Rectal smooth muscle tissue (tissue), 1 donor: ENCODE data around the gene HTR1E.
"Not testable (repeated sequence)": the region's sequence is repeated elsewhere in the genome, so short reads cannot be mapped to it uniquely, and the experiment has no call there.

ENCODE experiments used
- H3K27ac ChIP-seq: one replicate; pipeline ENCODE4 v1.7.0; 2013; ENCODE audit warnings: low read depth, low read length, inconsistent platforms
- H3K27me3 ChIP-seq: one replicate; pipeline ENCODE4 v1.7.0; 2013; ENCODE audit warnings: low read length; ENCODE audit not compliant: control insufficient read depth, insufficient read depth
- H3K36me3 ChIP-seq: one replicate; pipeline ENCODE4 v1.7.0; 2013; ENCODE audit warnings: low read length; ENCODE audit not compliant: control insufficient read depth, insufficient read depth
- H3K4me1 ChIP-seq: one replicate; pipeline ENCODE4 v1.7.0; 2013; ENCODE audit warnings: low read length; ENCODE audit not compliant: control insufficient read depth, insufficient read depth
- H3K4me3 ChIP-seq: one replicate; pipeline ENCODE4 v1.7.0; 2013; ENCODE audit warnings: low read length
- H3K9ac ChIP-seq: one replicate; pipeline ENCODE4 v1.7.0; 2013; ENCODE audit warnings: low read length

HTR1E gene

GRCh38 chr6:87006541-87006940, 69.2 kb downstream of the HTR1E start:
- not testable (repeated sequence) for H3K27ac ChIP-seq, H3K4me3 ChIP-seq, H3K27me3 ChIP-seq, H3K4me1 ChIP-seq, H3K9ac ChIP-seq, H3K36me3 ChIP-seq

GRCh38 chr6:87009581-87009980, 72.3 kb downstream of the HTR1E start:
- H3K36me3 ChIP-seq, H3K27me3 ChIP-seq, H3K9ac ChIP-seq, H3K4me3 ChIP-seq, H3K27ac ChIP-seq, H3K4me1 ChIP-seq: not testable (repeated sequence)

- no peak overlapping the region for H3K4me3 ChIP-seq
- no peaks in the 10 kb centered on the region for H3K4me1 ChIP-seq
- no peak overlapping the region for H3K27ac ChIP-seq
- H3K36me3 ChIP-seq: no peaks in the 10 kb centered on the region
- H3K27me3 ChIP-seq: no peaks in the 10 kb centered on the region
- H3K9ac ChIP-seq: no peak overlapping the region
These were observed 74.7 kb downstream of the HTR1E start for GRCh38 chr6:87012035-87012434.

GRCh38 chr6:87012743-87013142, 75.4 kb downstream of the HTR1E start:
- Histone ChIP-seq H3K36me3 (no peaks in the 10 kb centered on the region), H3K4me3 (no peak overlapping the region), H3K27ac (no peak overlapping the region), H3K4me1 (no peaks in the 10 kb centered on the region), H3K9ac (no peak overlapping the region), H3K27me3 (no peaks in the 10 kb centered on the region)

GRCh38 chr6:87016772-87017171, 79.4 kb downstream of the HTR1E start:
- Histone ChIP-seq H3K4me3 (no peak overlapping the region), H3K9ac (no peak overlapping the region), H3K36me3 (no peaks in the 10 kb centered on the region), H3K27ac (no peak overlapping the region), H3K4me1 (no peaks in the 10 kb centered on the region), H3K27me3 (no peaks in the 10 kb centered on the region)

GRCh38 chr6:87027021-87027420, 89.7 kb downstream of the HTR1E start:
- Histone ChIP-seq H3K9ac (no peak overlapping the region), H3K4me3 (no peak overlapping the region), H3K27me3 (no peaks in the 10 kb centered on the region), H3K4me1 (no peaks in the 10 kb centered on the region), H3K36me3 (no peaks in the 10 kb centered on the region), H3K27ac (no peak overlapping the region)

- Histone ChIP-seq H3K4me1 (no peaks in the 10 kb centered on the region), H3K4me3 (no peak overlapping the region), H3K36me3 (no peaks in the 10 kb centered on the region)
These were observed 92.5 kb downstream of the HTR1E start for GRCh38 chr6:87029711-87030314.

GRCh38 chr6:87040729-87041128, 103.4 kb downstream of the HTR1E start:
- H3K27ac ChIP-seq: no peak overlapping the region
- H3K4me1 ChIP-seq: no peaks in the 10 kb centered on the region
- peaks cover 2% of the 10 kb centered on the region for H3K27me3 ChIP-seq
- H3K4me3 ChIP-seq: no peak overlapping the region
- no peaks in the 10 kb centered on the region for H3K36me3 ChIP-seq
- no peak overlapping the region for H3K9ac ChIP-seq

More at GRCh38 chr6:87029711-87030314, 92.5 kb downstream of the HTR1E start:
- no peak overlapping the region for H3K9ac ChIP-seq
- H3K27me3 ChIP-seq: no peaks in the 10 kb centered on the region
- no peak overlapping the region for H3K27ac ChIP-seq

- no peak overlapping the region for H3K4me3 ChIP-seq
- H3K36me3 ChIP-seq: no peaks in the 10 kb centered on the region
- peaks cover 2% of the 10 kb centered on the region for H3K27me3 ChIP-seq
- H3K9ac ChIP-seq: no peak overlapping the region
- H3K4me1 ChIP-seq: no peaks in the 10 kb centered on the region
- H3K27ac ChIP-seq: no peak overlapping the region
These were observed 108.3 kb downstream of the HTR1E start for GRCh38 chr6:87045521-87046075.

GRCh38 chr6:87049779-87050178, 112.5 kb downstream of the HTR1E start:
- H3K4me1 ChIP-seq: no peaks in the 10 kb centered on the region
- no peaks in the 10 kb centered on the region for H3K36me3 ChIP-seq
- no peak overlapping the region for H3K27ac ChIP-seq
- H3K9ac ChIP-seq: no peak overlapping the region
- no peaks in the 10 kb centered on the region for H3K27me3 ChIP-seq
- H3K4me3 ChIP-seq: no peak overlapping the region

- Histone ChIP-seq H3K4me1 (no peaks in the 10 kb centered on the region), H3K9ac (no peak overlapping the region), H3K27me3 (no peaks in the 10 kb centered on the region), H3K36me3 (no peaks in the 10 kb centered on the region), H3K27ac (no peak overlapping the region), H3K4me3 (no peak overlapping the region)
These were observed 116.0 kb downstream of the HTR1E start for GRCh38 chr6:87053312-87053711.

GRCh38 chr6:87054143-87054833, 117.0 kb downstream of the HTR1E start:
- Histone ChIP-seq H3K4me1 (no peaks in the 10 kb centered on the region), H3K4me3 (no peak overlapping the region), H3K9ac (no peak overlapping the region), H3K36me3 (no peaks in the 10 kb centered on the region), H3K27ac (no peak overlapping the region), H3K27me3 (no peaks in the 10 kb centered on the region)

- H3K4me1 ChIP-seq: no peaks in the 10 kb centered on the region
- H3K9ac ChIP-seq: no peak overlapping the region
- H3K27ac ChIP-seq: no peak overlapping the region
- no peak overlapping the region for H3K4me3 ChIP-seq
- no peaks in the 10 kb centered on the region for H3K36me3 ChIP-seq
- H3K27me3 ChIP-seq: no peaks in the 10 kb centered on the region
These were observed 122.6 kb downstream of the HTR1E start for GRCh38 chr6:87059943-87060342.
